HG03045 (cell line): ENCODE results near the gene ANTXRL.
"Not testable (repeated sequence)": the region's sequence is repeated elsewhere in the genome, so short reads cannot be mapped to it uniquely, and the experiment has no call there.

Source experiments
- ATAC-seq: cut with Tn5 transposase; IDR thresholded peaks from one replicate; pipeline ENCODE4 v1.9.1; 2021; ENCODE audit warnings: mild to moderate bottlenecking, moderate library complexity; ENCODE audit not compliant: unreplicated experiment

The ANTXRL gene

DNA sequence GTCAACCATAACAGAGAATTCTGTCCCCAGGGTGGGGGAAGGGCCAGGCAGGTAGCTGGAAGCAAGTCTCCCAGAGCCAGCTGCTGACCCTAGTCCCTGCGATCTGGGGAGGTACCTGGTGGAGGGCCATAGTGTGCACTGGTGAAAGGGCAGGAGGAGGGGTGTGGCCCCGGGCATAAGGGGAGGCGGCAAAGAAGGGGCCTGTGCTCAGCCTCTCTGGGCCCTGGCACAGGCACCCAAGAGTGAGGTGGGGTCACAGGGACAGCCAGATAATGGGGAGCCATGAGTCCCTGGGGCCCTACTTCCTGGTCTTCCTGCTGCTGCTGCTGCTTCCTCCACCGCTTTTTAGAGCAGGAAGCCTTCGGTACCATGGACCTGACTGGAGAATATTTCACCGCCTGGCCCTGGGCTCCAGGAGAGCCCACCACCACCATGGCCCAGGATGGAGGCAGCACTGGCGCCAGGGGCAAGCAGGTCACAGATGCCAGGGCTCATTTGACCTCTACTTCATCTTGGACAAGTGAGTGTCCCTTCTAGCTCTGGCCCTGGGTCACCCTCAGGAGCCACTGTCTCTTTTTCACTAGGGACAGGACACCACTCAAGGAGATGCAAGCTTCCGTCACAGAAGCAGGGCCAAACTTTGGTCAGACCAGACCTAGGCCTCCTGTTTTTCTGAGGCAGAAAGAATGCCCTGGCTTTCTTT, at the start of gene ANTXRL:
Gene ANTXRL (plus strand): TSS at position 7 of the 703 bp plus-strand sequence. CDS start 266 bp downstream, at position 273.
- ATAC-seq: no peak

- ATAC-seq: no peak
These were observed 48.8 kb upstream of the ANTXRL start for GRCh38 chr10:46237815-46238510.

- peak; percentile 46 for ATAC-seq
These were observed 47.5 kb upstream of the ANTXRL start for GRCh38 chr10:46239247-46239646.

DNA sequence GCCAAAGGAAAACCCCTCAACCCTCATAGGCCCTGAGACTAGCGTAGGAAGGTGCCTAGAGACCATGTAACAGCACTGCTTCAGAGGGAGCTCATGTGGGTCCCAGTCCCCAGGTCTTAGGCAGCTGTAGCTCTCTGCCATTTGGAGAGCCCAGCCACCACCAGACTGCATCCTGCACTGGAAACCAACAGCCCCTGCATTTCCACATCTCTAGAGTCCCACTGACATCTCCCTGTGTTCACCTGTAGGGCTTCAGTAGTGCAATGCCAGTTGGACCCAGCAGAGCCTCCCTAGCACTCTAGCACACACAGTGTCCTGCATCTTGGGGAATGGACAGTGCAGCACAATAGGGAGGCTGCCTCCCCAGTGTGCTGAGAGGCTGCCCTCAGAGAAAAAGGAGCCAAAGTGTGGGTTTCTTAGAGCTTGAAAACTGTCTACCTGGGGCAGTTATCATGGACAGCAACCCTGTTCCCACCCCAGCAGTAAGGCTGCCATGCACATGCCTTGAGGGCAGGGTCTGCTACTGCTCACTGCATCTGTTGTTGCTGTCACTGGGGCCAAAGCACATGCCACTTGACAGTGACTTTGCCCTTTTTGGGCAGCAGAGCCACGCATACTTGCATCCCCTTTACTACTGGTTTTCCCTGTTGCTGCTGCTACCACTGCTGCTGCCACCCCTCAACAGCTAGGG, 46.7 kb upstream of the ANTXRL start:
- ATAC-seq: no peak

- ATAC-seq: no peak
These were observed 45.9 kb upstream of the ANTXRL start for GRCh38 chr10:46240684-46241565.

- ATAC-seq: no peak
These were observed 41.4 kb upstream of the ANTXRL start for GRCh38 chr10:46245381-46245900.

DNA sequence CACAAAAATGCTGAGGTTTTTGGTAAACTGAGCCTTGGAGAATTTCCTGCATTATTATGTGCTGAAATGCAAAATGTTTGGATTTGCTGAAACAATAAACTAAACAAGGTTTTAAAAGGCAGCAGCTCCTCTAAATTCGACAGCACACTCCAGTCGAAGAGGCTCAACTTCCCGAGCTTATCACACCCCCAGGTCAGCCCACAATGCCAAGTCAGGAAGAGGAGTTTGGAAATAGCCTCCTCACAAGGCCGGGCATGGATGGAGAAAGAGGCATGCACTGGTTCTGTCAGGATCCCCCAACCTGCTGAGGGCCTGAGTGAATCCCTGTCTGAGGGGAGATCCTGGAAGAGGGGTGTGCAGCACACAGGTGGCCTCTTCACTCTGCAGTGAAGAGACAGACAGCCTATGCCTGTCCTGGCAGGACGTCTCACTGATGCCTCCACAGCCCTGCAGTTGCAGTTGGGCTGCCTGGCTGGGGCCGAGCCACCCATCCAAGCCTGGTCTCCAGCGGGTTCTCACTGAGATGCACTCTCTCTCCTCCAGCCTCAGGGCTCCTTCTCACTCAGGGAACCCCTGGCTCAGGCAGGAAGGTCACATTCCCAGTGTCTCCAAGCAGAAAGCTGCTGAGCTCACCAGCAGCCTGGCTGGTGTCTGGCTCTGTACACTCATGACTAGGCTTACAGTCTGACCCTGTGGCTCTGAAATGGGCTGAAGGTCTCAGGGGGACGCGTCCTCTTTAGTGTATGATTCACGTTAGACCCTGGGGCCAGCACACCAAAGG, 40.2 kb upstream of the ANTXRL start:
- not testable (repeated sequence) for ATAC-seq

DNA sequence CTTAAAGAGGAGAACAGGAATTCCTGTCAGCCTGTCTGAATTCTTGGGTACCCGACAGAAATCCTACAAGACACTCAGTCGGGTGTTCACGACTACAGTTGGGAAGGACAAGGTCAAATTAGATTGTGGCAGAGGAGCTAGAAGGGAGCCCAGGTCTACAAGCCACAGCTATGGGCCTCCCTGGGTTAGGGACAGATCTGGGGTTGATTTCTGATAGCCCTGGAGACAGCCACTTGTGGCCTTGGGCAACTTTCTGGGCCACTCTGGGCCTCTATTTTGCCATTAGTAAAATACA, 39.7 kb upstream of the ANTXRL start:
- ATAC-seq: no peak

DNA sequence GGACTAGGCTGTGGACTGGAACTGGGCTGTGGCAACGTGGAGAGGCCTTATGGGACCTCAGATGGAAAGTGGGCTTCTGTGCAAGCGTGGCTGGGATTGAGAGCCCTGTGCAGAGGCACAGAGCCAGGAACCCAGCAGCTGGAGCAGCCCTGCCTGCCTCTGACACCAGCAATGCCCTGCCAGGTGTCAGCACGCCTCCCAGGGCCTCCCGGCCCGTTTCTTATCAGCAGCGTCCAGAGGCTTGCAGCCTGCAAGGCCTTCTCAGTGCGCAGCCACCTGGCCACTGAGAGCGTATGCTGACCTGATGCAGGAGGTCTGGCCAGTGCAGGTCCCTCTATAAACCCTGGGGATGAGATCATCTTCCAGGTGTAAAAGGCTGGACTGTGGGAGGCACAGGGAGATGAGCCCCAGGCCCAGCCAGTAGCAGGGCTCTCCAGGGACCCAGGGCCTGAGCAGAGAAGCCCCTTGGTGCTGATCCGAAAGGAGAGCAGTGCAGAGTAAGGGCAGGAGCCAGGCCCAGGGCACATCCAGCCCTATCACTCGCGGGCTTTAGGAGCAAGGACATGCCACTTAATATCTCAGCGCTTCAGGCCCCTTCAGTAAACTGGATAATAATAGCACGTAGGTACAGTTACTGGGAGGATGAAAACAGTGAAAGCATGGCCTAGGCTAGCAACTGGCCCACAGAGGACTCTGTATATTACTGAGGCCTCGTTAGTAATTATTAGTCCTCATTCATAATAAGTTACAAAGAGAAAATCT, 38.8 kb upstream of the ANTXRL start:
- ATAC-seq: no peak

- ATAC-seq: no peak
These were observed 38.1 kb upstream of the ANTXRL start for GRCh38 chr10:46248651-46249146.

DNA sequence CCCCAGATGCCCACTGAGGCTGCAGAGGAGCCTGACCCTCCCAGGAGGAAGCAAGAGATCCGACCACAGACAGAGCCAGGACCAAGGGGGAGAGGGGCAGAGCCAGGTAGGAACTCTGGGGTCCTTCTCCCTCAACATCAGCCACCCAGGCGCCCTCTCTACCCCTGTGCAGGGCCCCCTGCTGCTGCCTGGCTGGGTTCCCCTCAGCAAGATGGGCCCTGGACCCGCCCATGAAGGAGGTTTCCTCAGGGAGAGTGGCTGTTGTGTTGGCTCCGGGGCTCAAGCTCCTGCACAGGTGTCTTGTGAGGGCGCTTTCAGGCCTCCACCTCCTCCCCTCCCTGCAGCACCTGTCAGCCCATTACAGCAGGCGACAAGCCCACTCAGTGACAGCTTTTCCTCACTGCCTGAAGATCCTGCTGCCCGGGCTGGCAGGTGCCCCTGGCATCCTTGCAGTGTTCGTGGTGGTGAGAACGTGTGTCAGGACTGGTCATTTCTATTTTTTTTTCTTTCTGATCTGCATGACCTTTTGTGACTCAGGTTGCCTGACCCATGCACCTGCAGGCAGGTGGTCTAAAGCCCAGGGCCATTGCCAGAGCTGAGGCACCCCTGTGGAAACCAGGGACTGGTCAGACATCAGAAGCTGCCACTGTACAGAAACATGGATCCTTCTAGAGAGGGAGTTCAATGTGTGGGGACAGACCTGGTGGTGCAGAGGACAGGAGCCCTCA, 37.0 kb upstream of the ANTXRL start:
- not testable (repeated sequence) for ATAC-seq

GRCh38 chr10:46250481-46250880, 36.3 kb upstream of the ANTXRL start:
- ATAC-seq: no peak

DNA sequence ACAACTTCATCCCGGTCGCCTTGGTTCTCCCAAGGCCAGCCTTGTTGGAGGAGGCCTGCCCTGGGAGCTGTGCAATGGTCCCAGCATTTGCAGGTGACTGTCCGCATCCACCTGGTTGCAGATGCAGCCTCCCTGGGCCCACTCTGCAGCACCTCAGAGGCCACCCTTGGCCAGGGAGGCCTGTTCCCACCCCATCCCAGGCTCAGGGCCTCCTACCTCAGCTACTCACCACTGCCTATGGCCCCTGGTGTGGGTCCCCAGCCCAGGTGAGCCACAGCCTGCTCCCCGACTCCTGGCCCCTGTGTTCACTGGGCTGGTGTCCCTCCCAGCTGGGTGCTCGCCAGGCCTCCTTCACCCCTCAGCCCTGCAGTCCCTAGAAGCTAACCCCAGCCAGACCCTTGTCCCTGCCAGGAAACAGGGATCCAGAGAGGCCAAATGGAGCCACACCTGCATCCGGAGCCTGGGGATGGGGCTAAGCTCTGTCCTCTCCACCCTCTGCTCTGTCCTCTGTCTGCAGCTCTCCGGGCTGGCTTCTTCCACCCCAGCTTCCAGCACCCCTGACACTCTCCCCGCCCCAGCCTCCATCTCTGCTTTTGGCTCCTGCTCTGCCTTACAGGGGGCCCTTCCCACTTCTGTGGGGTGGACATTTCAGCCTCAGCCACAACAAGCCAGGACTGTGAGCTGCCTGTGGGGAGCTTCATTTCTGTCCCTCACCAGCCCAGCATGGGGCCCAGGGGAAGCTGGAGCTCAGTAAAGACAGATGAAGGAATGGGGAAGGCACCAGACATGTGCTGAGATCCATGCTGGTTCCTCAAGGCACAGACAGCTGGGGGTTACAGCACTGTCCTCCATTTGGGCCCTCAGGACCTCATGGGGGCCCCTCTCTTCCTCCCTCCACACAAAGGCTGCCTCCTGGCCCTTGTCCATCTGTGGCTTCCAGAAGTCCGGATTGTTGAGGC, 35.6 kb upstream of the ANTXRL start:
- no peak for ATAC-seq

DNA sequence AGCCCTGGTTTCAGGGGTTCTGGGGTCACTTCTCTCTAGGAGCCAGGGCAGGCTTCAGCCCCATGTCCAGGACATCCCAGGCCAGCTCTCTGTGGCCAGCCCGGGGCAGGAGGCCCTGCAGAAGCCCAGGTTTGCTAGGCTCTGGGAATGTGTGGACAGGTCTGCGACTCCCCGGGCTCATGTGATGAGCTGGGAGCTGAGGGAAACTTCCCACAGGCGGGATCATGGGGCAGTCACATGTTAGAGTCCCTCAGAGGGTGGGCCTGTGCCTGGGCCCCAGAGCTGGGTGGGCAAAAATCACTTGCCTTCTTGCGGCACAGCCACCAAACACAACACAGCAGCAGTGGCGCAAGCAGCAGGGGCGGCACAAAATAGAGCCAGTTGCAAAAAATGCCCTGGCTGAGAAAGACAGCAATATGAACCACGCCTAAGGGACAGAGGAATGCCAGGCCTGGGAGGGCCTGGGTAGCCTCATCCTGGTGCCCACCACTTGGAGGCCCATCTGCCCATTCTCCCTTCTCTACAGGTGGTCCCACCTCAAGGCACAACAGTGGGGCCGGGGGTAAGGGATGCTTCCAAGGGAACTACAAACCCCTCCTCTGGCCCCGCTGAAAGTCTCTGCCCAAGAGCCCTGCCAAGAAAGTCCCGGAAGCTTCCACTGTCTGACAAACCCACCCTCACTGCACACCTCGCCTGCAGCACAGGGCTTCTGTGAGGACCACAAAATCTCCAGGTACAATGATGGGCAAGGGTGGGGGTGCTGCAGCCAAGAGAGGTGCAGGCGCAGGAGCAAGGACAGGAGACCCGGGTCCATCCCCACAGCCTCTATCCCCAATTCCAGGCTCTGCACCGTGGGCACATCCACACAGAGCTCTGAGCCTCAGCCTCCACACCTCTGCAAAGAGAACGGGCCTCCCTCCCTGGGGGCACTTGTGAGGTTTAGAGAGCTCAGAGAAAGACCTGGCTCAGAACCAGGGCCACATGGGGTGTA, 34.6 kb upstream of the ANTXRL start:
- no peak for ATAC-seq

DNA sequence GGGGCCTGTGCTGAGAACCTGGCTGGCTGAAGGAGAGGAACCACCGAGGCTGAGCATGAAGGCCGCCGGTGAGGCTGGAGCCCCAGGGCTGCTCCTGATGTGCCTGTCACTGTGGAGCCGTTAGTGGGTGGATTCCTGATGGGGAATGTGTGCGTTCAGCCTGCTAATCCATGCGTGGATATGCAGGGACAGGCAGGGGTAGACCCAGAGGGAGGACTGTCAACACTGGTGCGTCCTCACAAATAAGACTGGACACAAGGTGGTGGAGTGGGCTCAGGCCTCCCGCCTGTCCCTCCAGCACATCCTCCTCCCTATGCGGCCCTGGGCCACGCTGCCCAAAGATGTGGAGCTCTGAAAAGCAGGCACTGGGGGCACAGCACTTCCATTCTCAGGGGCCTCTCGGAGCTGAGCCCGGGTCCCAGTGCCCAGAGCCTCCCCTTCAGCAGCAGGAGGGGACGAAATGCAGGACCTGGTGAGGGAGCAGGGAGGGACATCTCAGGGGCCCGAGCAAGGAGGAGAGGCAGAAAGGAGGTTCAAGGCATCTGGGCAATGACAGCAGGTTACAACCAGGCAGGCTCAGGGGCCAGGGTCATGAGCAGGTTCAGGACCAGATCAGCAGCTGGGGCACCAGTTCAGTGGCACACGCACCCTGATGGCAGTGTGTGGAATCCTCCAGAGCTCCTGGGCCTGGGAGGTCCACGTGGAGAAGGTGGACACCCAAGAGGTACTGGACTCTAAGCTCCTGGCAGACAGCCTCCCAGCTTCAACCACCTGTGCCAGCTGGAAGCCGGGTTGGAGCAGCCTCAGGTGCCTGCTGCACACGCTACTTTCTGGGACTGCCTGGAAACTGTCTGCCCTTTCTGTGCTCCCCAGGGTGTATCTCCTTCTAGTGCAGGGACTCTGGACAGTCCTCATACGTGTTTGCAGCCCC, 33.5 kb upstream of the ANTXRL start:
- no peak for ATAC-seq
